Measurements from ENCODE around the gene CTIF. TPM values are rescaled to one million over a fixed set of nuclear protein-coding genes. Genes with fewer than 3 reads are reported as not detected.

The CTIF gene
- total RNA-seq, 1 experiment from 2014 or later = 26.5 TPM

DNA sequence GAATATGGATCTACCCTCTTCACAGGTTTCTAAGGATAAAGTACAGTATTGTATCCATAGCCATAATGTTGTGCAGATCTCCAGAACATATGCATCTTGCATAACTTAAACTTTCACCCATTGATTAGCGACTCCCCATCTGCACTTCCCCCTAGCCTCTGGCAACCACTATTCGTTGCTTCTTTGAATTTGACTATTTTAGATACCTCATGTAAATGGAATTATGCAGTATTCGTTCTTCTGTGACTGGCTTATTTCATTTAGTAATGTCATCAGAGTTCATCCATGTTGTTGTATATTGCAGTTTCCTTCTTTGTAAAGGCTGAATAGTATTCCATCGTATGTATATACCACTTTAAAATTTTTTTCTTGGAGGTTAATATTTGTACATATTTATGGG, 283.0 kb downstream of the CTIF start:
- Histone ChIP-seq H3K27me3 (ENCODE audit: control insufficient read depth, insufficient read depth, low read length) (no peaks in the 10 kb centered on the region), H3K36me3 (ENCODE audit: control insufficient read depth, insufficient read depth, low read length) (no peaks in the 10 kb centered on the region), H3K4me3 (ENCODE audit: low read depth in 2 of 2, low read length in 2 of 2) (no peak overlapping the region), H3K9me3 (ENCODE audit: control insufficient read depth, insufficient read depth, low read depth, low read length) (no peaks in the 10 kb centered on the region), H3K4me1 (ENCODE audit: control insufficient read depth, insufficient read depth, low read length) (peaks cover 3% of the 10 kb centered on the region; the same call in 1 of the 2 replicates), H3K27ac (ENCODE audit: low read length) (no peak overlapping the region)
- CTCF ChIA-PET = interaction anchor here (0.7 kb wide), 1 partner anchor 116 kb away, joined by 3 read pairs; no protein-coding TSS in a partner anchor
- no TSS peak for BruUV-seq (replicated peaks)
- DNase-seq (ENCODE audit: low read depth, low spot score) = no peak
- intact Hi-C loops (cut with micrococcal nuclease; ENCODE audit: unreplicated experiment) = no loop called here
- ATAC-seq = no peak
- TF ChIP-seq, protein P1, sequence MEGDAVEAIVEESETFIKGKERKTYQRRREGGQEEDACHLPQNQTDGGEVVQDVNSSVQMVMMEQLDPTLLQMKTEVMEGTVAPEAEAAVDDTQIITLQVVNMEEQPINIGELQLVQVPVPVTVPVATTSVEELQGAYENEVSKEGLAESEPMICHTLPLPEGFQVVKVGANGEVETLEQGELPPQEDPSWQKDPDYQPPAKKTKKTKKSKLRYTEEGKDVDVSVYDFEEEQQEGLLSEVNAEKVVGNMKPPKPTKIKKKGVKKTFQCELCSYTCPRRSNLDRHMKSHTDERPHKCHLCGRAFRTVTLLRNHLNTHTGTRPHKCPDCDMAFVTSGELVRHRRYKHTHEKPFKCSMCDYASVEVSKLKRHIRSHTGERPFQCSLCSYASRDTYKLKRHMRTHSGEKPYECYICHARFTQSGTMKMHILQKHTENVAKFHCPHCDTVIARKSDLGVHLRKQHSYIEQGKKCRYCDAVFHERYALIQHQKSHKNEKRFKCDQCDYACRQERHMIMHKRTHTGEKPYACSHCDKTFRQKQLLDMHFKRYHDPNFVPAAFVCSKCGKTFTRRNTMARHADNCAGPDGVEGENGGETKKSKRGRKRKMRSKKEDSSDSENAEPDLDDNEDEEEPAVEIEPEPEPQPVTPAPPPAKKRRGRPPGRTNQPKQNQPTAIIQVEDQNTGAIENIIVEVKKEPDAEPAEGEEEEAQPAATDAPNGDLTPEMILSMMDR (IDR thresholded peaks at IDR 0.05) = no peak
- TF ChIP-seq POLR2AphosphoS5 (IDR thresholded peaks at IDR 0.05; ENCODE audit: low read depth, low read length) (no peak), SIN3A (IDR thresholded peaks at IDR 0.05; ENCODE audit: borderline replicate concordance, insufficient read depth, low read depth, low read length) (no peak), TCF7L2 (IDR thresholded peaks at IDR 0.05; ENCODE audit: low read depth, low read length) (no peak)
- TF ChIP-seq, protein P2, sequence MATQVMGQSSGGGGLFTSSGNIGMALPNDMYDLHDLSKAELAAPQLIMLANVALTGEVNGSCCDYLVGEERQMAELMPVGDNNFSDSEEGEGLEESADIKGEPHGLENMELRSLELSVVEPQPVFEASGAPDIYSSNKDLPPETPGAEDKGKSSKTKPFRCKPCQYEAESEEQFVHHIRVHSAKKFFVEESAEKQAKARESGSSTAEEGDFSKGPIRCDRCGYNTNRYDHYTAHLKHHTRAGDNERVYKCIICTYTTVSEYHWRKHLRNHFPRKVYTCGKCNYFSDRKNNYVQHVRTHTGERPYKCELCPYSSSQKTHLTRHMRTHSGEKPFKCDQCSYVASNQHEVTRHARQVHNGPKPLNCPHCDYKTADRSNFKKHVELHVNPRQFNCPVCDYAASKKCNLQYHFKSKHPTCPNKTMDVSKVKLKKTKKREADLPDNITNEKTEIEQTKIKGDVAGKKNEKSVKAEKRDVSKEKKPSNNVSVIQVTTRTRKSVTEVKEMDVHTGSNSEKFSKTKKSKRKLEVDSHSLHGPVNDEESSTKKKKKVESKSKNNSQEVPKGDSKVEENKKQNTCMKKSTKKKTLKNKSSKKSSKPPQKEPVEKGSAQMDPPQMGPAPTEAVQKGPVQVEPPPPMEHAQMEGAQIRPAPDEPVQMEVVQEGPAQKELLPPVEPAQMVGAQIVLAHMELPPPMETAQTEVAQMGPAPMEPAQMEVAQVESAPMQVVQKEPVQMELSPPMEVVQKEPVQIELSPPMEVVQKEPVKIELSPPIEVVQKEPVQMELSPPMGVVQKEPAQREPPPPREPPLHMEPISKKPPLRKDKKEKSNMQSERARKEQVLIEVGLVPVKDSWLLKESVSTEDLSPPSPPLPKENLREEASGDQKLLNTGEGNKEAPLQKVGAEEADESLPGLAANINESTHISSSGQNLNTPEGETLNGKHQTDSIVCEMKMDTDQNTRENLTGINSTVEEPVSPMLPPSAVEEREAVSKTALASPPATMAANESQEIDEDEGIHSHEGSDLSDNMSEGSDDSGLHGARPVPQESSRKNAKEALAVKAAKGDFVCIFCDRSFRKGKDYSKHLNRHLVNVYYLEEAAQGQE (IDR thresholded peaks at IDR 0.05; ENCODE audit: insufficient read depth in 1 of 2, low read depth in 2 of 2, low read length in 1 of 2) = no peak
- in situ Hi-C loops (cut with HindIII; ENCODE audit: low pct_unique_long_range_greater_than_20kb, low sequenced_read_pairs) = no loop called here
- POLR2A ChIA-PET = interaction anchor here (0.6 kb wide), 1 partner anchor 107 kb away, joined by 4 read pairs; no protein-coding TSS in a partner anchor

DNA sequence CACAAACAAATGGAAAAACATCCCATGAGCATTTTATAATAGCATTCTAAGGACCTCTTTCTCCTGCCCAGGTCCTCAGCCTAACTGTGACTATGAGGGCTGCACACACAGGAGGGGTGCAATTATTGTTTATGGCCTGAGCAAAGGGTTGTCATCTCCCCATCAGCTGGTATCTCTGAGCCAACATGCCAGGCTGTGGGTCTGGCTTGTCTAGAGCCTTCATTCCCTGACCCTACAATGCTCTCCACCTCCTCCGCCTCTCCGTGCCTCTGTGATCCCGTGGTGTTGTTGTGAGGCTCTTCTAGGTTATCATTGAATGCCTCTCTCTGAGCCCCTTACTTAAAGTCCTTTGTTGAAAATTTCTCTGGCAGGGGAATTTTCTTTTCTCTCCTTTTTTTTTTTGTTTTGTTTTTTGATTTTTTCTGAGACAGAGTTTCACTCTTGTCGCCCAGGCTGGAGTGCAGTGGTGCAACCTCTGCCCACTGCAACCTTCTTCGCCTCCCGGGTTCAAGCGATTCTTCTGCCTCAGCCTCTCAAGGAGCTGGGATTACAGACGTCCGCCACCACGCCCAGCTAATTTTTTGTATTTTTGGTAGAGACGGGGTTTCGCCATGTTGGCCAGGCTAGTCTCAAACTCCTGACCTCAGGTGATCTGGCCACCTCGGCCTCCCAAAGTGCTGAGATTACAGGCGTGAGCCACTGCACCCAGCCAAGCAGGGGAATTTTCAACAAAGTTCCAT, 285.6 kb downstream of the CTIF start:
- ATAC-seq = no peak
- POLR2A ChIA-PET = no interaction called here

More for the DNA sequence above, 285.6 kb downstream of the CTIF start:
- no peak overlapping the region for H3K4me3 ChIP-seq (ENCODE audit: low read depth in 2 of 2, low read length in 2 of 2)
- H3K27ac ChIP-seq (ENCODE audit: low read length) = no peak overlapping the region
- intact Hi-C loops (cut with micrococcal nuclease; ENCODE audit: unreplicated experiment) (no loop called here), in situ Hi-C loops (cut with HindIII; ENCODE audit: low pct_unique_long_range_greater_than_20kb, low sequenced_read_pairs) (no loop called here)
- TF ChIP-seq SIN3A (IDR thresholded peaks at IDR 0.05; ENCODE audit: borderline replicate concordance, insufficient read depth, low read depth, low read length) (no peak), POLR2AphosphoS5 (IDR thresholded peaks at IDR 0.05; ENCODE audit: low read depth, low read length) (no peak), TCF7L2 (IDR thresholded peaks at IDR 0.05; ENCODE audit: low read depth, low read length) (no peak)
- TF ChIP-seq, protein P1 (IDR thresholded peaks at IDR 0.05) = no peak
- TF ChIP-seq, protein P2 (IDR thresholded peaks at IDR 0.05; ENCODE audit: insufficient read depth in 1 of 2, low read depth in 2 of 2, low read length in 1 of 2) = no peak
- no peaks in the 10 kb centered on the region for H3K27me3 ChIP-seq (ENCODE audit: control insufficient read depth, insufficient read depth, low read length)
- peaks cover 22% of the 10 kb centered on the region for H3K4me1 ChIP-seq (ENCODE audit: control insufficient read depth, insufficient read depth, low read length)
- CTCF ChIA-PET = no interaction called here
- H3K9me3 ChIP-seq (ENCODE audit: control insufficient read depth, insufficient read depth, low read depth, low read length) = no peaks in the 10 kb centered on the region
- H3K36me3 ChIP-seq (ENCODE audit: control insufficient read depth, insufficient read depth, low read length) = no peaks in the 10 kb centered on the region
- BruUV-seq (replicated peaks) = TSS peak; percentile 50
- DNase-seq (ENCODE audit: low read depth, low spot score) = no peak
